ENCODE data around the gene ACTRT2.

Gene ACTRT2

GRCh38 chr1:2983706-2984398, 37.4 kb upstream of the ACTRT2 start:
- DNase-seq = peak; percentile 1

GRCh38 chr1:2984399-2985061, 36.7 kb upstream of the ACTRT2 start:
- DNase-seq = peak; percentile 0

GRCh38 chr1:2985067-2985561, 36.2 kb upstream of the ACTRT2 start:
- DNase-seq = peak; percentile 2

GRCh38 chr1:2985694-2986548, 35.3 kb upstream of the ACTRT2 start:
- DNase-seq = no peak

- DNase-seq = peak; percentile 0
These were observed 34.5 kb upstream of the ACTRT2 start for GRCh38 chr1:2986549-2987305.

- DNase-seq = peak; percentile 2
These were observed 33.5 kb upstream of the ACTRT2 start for GRCh38 chr1:2987773-2988172.

- peak; percentile 0 for DNase-seq
These were observed 33.0 kb upstream of the ACTRT2 start for GRCh38 chr1:2988256-2988655.

GRCh38 chr1:2989185-2989584, 32.1 kb upstream of the ACTRT2 start:
- DNase-seq = no peak

GRCh38 chr1:2989976-2990375, 31.3 kb upstream of the ACTRT2 start:
- no peak for DNase-seq

- DNase-seq = no peak
These were observed 30.7 kb upstream of the ACTRT2 start for GRCh38 chr1:2990376-2991115.

GRCh38 chr1:2991753-2992495, 29.3 kb upstream of the ACTRT2 start:
- no peak for DNase-seq

- DNase-seq = no peak
These were observed 22.7 kb upstream of the ACTRT2 start for GRCh38 chr1:2998503-2999100.

GRCh38 chr1:2999138-2999537, 22.1 kb upstream of the ACTRT2 start:
- DNase-seq = no peak

GRCh38 chr1:2999571-2999970, 21.7 kb upstream of the ACTRT2 start:
- DNase-seq = no peak

- DNase-seq = no peak
These were observed 21.1 kb upstream of the ACTRT2 start for GRCh38 chr1:3000214-3000613.

- no peak for DNase-seq
These were observed 20.4 kb upstream of the ACTRT2 start for GRCh38 chr1:3000671-3001470.

- no peak for DNase-seq
These were observed 19.6 kb upstream of the ACTRT2 start for GRCh38 chr1:3001471-3002348.

- no peak for DNase-seq
These were observed 18.8 kb upstream of the ACTRT2 start for GRCh38 chr1:3002349-3003038.

All from activated gamma-delta T cell treated with Interleukin-2 at 50 U/mL for 16 hours (primary cell).